Stimulated activated CD8-positive, alpha-beta memory T cell treated with anti-CD3 and anti-CD28 coated beads, Interleukin-4, amount 100 ng/mL, for 1 hour (primary cell): ENCODE measurements around the gene SLC35G6.
"Not testable (repeated sequence)": the region's sequence is repeated elsewhere in the genome, so short reads cannot be mapped to it uniquely, and the experiment has no call there.

Experiments
- DNase-seq, 2 donors: peaks; one replicate each; pipeline ENCODE4 v3.0.0-alpha.2; 2020; ENCODE audit warnings: low read depth in 2 of 2, low spot score in 1 of 2

Gene SLC35G6

GRCh38 chr17:7460850-7461660, 20.2 kb upstream of the SLC35G6 start:
- DNase-seq, result no peak

GRCh38 chr17:7462474-7463371, 18.5 kb upstream of the SLC35G6 start:
- no peak for DNase-seq

DNA sequence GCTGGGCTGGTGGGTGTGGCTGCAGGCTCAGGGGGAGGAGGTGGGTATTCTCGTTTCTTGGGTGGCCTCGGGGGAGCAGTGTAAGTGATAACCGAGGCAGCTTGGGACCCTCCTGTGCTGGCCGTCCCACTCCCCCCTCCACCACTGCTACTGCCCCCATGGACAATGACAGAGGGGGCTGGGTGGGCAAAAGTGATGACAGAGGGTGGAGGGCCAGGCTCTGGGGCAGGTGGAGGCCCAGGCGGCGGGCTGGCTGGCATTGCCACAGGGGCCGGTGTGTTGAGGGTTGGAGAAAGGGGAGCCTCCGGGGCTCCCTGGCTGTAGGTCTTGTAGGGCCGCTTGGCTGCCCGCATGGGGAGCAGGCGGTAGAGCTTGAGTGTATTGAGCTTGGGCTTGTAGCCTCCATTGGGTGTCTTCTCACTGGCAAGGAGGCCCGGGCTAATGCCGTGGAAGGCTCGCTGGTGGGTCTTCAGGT, 17.8 kb upstream of the SLC35G6 start:
- DNase-seq, result no peak

- DNase-seq, result no peak
These were observed 17.2 kb upstream of the SLC35G6 start for GRCh38 chr17:7464081-7464480.

DNA sequence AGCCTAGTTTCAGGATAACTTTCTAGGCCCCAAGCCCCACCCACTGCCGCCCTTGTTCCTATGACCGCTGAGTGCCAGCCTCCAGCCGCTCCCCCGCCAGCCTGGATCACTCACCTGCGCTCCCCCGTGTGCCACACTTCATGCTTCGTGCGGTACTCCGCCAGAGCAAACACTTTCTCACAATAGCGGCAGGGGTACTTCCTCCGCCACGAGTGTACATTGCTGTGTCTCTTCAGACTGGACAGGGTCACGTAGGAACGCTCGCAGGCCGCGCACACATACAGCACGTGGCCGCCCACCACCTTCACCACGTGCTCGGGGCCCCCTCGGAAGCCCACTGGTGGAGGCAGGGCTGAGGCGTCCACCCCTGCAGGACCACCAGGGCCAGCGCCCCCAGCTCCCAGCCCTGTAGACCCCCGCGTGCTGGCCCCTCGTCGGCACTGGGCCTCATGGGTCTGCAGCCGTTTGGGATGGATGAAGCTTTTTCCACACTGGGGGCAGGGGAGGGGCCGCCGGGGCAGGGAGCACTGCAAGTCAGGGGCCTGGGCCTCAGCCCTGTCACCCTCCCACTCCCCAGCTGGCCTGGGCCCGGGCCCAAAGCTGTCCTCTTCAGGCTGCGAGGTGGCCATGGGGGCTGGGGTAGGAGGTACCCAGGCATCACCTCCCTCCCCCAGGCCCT, 15.5 kb upstream of the SLC35G6 start:
- DNase-seq, result no peak

GRCh38 chr17:7466318-7466638, 15.0 kb upstream of the SLC35G6 start:
- DNase-seq, result no peak

GRCh38 chr17:7466639-7467341, 14.5 kb upstream of the SLC35G6 start:
- no peak for DNase-seq

DNA sequence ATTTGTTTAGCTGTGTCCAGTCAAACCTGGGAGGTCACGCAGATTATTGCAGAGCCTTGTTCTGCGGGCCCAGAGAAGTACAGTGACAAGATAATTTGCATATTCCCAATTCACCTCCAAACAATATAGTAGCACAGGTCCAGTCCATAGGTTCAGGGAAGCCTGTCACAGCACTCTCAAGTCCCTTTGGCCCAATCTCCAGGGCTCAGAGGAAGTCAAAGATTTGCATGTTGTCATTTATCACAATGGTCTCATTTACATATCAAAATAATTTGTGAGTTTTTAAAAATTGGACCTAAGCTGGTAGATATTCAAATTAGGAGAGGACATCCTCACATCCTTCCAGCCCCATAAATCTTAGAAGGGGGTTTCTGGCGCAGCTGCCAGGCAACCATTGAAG, 13.7 kb upstream of the SLC35G6 start:
- no peak for DNase-seq

GRCh38 chr17:7468290-7468689, 13.0 kb upstream of the SLC35G6 start:
- DNase-seq, result no peak

- no peak for DNase-seq
These were observed 12.3 kb upstream of the SLC35G6 start for GRCh38 chr17:7468804-7469389.

DNA sequence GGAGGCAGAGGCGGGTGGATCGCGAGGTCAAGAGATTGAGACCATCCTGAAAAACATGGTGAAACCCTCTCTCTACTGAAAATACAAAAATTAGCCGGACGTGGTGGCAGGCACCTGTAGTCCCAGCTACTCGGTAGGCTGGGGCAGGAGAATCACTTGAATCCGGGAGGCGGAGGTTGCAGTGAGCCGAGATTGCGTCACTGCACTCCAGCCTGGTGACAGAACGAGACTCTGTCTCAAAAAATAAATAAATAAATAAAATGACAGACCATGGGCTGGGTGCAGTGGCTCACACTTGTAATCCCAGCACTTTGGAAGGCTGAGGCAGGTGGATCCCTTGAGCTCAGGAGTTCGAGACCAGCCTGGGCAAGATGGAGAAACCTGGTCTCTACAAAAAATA, 11.4 kb upstream of the SLC35G6 start:
- not testable (repeated sequence) for DNase-seq

GRCh38 chr17:7470457-7470973, 10.7 kb upstream of the SLC35G6 start:
- not testable (repeated sequence) for DNase-seq

DNA sequence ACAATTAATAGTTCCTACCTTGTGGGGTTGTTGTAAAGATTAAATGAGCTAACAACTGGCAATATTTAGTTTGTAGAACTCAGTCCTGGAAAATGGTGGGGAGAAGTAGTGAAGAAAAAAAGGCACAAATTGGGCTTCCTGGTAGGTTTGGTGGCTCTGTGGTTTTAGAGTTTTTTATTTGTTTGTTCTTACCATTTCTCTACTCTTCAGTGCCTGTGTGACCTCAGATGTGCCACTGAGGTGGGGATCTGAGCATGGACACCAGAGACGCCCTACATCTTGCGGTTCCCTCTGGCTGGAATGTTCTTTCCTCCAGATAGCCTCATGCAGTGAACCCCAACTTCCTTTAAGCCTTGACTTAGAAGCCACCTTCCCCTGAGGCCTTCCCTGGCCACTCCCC, 9.5 kb upstream of the SLC35G6 start:
- no peak for DNase-seq

DNA sequence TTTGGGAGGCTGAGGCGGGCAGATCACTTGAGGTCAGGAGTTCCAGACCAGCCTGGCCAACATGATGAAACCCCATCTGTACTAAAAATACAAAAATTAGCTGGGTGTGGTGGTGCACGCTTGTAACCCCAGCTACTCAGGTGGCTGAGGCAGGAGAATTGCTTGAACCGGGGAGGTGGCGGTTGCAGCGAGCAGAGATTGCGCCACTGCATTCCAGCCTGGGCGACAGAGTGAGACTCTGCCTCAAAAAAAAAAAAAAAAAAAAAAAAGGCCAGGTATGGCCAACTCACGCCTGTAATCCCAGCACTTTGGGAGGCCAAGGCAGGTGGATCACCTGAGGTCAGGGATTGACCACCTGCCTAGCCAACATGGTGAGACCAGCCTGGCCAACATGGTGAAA, 6.5 kb upstream of the SLC35G6 start:
- not testable (repeated sequence) for DNase-seq

GRCh38 chr17:7475764-7476422, 5.4 kb upstream of the SLC35G6 start:
- no peak for DNase-seq

GRCh38 chr17:7476494-7476893, 4.8 kb upstream of the SLC35G6 start:
- no peak for DNase-seq

GRCh38 chr17:7476951-7477350, 4.3 kb upstream of the SLC35G6 start:
- no peak for DNase-seq

DNA sequence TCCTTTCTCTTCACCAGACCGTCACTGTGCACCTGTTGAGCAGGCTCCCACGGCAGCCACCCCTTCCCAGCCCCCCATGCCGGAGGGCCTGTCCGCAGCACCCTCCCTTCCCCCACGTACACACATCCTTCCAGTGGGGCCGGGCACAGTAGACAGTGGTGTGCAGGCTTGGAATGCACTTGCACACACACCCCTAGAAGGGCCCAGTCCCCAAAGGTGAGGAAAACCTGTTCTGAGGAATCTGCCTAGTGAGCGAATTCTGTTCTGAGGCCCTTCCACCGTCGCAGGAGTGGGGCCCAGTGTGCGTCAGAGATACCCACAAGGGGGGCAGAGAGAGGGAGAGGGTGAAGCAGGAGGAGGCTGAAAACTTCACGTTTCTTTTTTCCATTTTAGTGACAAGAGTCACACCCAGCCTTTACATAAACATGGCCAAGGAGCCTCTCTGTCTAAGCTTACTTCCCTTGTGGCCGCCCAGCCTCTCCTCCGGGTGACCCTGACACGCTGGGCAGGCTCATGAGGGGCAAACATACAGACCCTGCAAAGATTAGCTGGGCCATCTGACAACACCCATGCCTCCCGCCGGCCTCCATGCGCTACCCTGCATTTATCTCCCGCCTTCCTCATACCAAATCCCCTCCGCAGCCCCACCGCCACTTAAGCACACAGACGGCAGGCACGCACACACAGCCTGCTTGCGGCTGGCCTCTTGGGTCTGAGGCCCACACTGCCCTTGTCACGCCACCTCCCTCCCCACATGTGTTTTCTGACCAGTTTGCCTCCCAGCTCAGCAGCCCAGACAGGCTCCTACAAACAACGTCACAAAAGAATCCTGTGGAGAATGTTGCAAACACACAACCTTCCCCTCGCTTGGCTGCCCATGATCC, 3.6 kb upstream of the SLC35G6 start:
- DNase-seq, result no peak
